Hindlimb muscle (tissue), 1 donor: ENCODE measurements around the gene DCBLD1. TPM values are rescaled to one million over a fixed set of nuclear protein-coding genes. Genes with fewer than 3 reads are reported as not detected.
A peak's percentile ranks its signal among the peaks of the same experiment; 100 is the strongest.

Source experiments
- DNase-seq: peaks from one replicate; pipeline ENCODE4 v3.0.0-alpha.2; 2013
- polyA plus RNA-seq: library from polyadenylated mRNA; unstranded; fragments of 120-200 nt; gene quantifications from one replicate; pipeline ENCODE4 v1.2.1, GENCODE V29; 2013; ENCODE audit not compliant: insufficient read length

DCBLD1 gene
- polyA plus RNA-seq, 1 donor = 8.4 TPM

DNA sequence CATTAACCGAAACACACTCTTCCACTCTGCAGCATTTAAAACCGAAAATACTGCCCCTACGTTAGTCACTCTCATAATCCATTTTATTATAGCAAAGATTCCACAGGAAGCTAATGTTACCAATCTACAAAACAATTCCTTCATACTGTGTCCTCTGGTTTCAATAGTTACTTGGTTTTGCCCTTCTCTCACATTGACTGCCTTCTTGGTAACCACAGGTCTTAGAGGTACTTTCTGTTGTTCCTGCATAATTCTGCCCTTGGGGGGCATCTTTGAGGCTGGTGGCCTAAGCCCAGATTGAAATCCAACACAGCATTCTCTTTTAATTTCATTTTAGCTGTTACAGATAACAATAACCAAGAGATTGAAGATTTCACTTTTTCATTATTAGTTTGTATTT is 9.8 kb upstream of the DCBLD1 start:
- no peak for DNase-seq

DNA sequence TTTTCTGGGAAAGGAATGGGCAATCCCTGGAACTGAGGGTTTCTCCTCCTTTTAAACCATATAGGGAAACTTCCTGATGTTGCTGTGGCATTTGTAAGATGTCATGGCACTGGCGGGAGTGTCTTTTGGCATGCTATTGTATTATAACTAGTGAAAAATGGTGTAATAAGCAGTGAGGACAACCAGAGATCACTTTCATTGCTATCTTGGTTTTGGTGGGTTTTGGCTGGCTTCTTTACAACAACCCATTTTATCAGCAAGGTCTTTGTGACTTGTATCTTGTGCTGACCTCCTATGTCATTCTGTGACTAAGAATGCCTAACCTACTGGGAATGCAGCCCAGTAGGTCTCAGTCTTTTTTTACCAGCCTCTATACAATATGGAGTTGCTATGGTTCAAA is 9.1 kb upstream of the DCBLD1 start:
- DNase-seq = no peak

DNA sequence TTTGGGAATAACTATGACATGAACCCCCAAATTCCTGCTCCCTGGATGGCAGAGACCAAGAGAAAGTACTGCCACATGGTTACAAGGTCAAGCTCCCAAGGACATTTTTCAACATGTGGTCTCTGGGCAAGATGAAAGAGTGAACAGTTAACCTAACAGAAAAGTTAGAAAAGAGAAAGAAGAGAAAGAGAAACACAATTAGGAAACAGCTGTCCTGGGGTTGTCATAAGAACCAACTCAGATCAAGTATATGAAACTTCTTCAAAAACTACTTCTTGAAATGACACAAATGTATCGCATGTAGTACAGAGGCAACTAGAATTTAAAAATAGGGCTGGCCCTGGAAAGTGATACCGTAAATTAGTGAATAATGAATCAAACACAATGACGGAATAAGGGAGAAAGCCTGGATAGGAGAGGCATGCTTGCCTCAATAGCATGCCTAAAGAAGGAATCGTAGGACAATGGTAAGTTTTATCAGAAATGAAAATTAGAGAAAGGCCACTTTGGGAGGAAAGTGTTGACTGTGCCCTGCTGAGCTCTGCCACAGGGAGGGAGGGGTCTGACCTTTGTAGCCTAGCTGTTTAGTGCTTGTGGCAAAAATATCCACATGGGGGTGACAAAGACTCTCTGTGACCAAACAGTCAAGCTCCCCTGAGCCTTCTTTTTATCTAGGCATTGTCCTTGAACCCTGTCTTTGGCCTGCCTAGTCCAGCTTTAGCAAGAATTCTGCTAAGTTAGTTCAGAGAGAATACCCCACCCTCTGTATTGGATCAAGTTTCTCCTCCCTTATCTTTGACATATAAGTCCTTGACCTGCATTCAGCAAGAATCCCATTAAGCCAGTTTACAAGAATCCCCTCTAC is 4.3 kb upstream of the DCBLD1 start:
- no peak for DNase-seq

DNA sequence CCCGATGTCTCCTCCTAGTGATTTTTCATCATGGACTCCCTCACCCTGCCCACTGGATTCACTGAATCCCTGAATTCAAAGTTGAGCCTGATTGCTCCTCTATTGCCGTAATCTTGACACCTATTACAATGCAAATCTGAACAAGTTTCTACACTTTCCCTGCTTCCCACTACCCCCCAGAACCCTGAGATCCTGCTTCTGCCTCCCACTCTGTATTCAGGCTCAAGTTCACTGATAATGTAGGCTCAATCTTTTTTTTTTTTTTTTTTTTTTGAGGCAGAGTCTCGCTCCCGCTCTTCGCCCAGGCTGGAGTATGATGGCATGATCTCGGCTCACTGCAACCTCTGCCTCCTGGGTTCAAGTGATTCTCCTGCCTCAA is 3.6 kb upstream of the DCBLD1 start:
- DNase-seq = no peak

DNA sequence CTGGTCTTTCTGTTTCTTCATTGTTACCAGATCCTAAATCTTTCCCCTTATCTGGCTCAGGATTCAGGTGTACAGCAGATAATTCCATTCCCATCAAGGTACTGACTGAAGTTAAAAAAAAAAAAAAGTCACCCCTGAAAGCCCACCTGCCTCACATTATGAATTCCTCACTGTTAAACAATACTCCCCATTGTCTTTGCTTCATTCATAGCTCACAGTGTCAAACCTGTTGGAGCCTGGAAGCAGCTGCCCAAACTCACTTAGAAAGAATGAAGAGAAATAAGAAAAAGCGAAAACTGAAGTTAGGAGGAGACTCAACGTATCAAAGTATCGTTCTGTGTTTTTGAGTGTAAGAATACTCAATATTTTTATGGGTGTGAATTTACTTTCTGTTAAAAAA is 1.8 kb upstream of the DCBLD1 start:
- no peak for DNase-seq

DNA sequence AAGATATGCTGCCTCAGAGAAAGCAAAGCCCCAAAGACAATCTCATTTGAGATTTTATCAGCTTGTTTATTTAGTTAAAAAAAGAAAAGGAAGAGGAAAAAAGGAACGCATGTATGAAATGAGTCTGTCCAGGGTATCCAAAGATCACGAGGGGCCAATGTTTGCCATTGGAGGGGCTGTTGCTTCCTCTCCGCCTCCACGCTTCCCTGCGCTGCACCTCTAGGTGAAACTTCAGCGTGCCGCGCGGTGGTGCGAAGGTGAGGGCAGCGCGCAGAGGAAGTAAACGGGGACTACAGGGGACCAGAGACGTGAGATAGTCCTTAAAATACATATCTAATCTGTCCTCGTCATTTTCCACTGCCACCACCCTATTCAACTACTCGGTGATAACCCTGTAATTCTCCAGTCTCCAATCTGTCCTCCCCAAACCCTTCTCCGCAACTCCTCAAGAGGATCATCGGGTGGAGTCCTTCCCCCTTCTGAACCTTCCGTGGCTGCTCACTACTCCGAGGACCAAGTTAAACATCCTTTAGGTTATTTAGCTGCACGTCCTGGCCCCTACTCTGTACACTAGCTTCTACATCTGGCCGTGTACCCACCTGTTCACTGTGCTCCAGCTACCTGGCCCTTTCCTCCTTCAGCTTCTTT is 1.1 kb upstream of the DCBLD1 start:
- DNase-seq = no peak

DNA sequence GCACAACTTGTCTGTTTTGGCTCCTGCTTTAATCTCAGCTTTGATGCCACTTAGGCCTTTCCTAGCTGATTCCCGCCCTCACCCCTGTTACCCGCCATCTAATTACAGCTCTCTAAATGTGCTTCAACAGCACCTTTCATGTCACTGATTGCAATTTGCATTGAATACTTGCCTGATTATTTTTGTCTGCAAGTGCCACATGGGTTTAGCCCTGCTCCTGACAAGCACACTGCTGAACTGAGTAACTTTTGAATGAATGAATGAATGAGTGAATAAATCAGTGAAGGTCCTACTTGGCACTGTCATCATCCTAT is 591 bp upstream of the DCBLD1 start:
- no peak for DNase-seq

DNA sequence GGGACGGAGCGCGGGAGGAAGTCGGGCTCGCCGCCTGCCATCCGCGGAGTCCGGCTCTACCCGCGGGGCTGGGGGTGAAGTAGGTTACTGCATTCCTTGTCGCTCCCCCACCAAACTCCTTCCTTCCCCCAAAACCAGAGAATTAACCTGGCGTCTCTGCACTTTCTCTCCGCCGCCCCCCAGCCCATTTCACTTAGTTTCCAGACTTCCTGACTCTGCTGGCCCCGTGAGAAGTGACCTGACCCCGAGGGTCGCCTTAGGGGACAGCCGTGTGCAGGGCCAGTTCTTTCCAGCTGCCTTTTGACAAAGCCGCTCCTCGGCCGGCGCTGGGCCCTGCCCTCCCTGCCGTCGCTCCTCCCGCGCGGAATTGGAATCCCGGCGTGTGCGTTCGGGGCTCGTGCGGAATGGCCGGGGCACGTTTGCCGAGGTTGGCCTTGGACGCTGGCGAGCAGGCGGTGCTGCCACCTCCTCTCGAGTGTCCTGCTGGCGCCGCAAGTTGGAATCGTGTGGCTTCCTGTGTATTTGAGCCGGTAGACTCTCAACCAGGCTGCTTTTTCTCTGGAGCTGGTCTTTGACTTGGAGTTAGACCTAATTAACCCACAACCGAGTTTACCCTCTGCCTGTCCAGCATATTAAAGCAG is 650 bp downstream of the DCBLD1 start:
- peak; percentile 43 for DNase-seq

DNA sequence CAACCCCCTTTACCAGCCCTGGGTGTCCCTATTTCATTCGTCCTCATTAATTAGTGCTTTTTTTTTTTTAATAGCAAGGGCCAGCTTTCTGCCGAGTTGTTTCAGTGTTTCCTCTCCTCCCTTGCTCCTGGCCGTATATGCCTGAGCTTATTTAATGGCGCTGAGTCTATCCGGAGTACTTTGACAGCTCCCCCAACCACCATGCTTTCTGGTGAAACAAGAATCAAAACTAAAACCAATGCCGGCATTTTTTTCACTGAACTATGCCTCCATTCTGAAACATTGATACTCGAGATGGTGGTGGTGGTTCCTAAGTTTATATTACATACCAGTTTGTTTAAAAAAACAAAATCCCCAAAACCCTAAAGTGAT is 1.2 kb downstream of the DCBLD1 start:
- DNase-seq = no peak

DNA sequence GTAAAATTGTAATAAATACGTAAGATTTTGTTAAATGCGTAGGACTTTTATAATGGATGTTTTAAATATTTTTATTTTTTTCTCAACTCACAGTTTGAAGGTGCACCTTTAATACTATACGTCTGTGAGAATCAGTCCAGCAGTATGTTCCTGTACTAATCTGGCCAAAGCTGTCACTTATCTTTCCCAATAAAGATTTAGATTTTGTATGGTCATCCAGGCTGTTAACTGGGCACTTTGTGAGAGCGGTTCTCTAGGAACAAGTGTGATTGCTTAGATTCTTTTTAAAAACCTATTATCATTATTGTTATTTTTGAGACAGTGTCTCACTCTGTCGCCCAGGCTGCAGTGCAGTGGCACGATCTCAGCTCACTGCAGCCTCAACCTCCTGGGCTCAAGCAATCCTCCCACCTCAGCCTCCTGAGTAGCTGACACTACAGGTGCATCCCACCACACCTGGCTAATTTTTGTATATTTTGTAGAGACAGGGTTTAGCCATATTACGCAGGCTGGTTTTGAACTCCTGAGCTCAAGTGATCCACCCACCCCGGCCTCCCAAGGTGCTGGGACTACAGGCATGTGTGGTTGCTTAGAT is 1.7 kb downstream of the DCBLD1 start:
- DNase-seq = no peak

DNA sequence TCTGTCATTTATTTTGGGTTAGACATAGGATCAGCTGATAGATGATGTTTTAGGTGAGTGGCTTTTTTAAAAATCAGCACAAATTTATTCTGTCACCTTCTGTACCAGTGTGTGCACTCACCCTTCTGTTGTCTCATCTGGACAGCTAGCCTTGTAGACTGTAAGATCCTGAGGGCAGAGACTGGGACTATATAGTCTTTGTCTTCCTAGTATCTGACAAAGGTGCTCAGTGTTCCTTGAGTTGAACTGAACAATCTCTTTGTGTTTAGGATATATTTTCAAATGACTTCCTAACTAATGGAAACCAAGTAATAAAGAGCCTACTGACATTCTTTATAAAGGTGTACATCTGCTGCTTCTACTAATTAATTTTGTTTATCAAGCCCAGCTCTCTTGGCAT is 3.0 kb downstream of the DCBLD1 start:
- DNase-seq = no peak

DNA sequence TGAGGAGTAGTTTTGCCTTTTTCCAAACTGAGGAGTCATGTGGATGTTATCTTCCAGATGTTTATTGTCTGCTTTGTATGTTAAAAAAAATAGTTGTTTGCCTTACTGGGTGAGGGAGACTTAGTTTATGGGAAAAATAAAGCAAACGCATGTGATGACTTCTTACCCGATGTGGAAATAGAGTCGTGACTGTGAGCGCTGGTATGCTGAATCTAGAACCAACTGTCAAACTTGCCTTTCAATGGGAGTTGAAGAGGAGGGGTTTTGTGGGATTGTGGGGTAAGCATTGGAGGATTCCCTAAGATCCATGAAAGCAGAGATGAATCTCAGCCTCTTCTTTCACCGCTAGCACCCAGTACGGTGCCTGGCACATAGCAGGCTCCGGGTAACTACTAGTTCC is 5.3 kb downstream of the DCBLD1 start:
- DNase-seq = no peak

DNA sequence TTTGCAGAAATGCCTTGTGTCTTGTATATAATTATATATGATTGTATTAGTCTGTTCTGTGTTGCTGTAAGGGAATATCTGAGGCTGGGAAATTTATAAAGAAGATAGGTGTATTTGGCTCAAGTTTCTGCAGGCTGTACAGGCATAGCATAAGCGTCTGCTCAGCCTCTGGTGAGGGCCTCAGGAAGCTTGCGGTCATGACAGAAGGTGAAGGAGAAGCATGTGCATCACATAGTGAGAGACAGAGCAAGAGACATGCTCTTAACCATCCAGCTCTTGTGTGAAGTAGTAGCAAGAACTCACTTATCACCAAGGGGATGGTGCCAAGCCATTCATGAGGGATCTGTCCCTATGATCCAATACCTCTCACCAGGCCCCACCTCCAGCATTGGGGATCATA is 6.5 kb downstream of the DCBLD1 start:
- DNase-seq = no peak

DNA sequence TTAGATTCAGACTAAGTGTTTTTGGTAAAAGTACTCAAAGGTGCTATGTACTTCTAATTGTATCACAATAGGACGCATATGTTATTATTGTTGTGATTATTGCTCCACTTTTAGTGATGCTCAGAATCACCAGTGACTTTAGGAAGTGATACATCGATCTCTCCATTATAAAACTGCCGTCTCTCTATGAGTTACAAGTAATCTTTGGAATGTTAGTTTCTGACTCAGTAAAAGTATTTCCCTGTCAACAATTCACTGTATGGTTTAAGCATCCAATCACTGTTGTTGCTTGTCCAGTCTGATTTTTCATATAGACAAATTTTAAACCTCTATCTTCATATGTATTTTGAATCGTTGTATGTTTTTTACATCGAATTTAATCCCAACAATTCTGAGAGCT is 9.4 kb downstream of the DCBLD1 start:
- no peak for DNase-seq

DNA sequence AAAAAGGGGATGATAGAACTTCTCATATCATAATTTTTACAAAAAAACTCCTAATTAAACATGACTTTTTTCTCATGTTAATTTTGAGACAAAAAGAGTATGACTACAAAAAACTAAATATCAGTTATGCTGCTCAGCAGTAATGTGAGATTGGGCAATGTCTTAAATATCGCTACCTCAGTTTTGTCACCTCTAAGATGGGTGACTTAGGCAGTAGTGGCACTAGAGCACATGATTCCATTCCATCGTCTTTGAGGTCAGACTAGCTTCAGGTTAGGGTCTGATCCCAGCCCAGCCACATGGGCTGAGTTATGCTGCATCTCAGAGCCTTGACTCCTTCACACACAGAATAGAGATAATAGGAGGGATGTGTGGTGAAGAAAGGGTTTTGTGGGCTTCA is 11.0 kb downstream of the DCBLD1 start:
- DNase-seq = no peak

DNA sequence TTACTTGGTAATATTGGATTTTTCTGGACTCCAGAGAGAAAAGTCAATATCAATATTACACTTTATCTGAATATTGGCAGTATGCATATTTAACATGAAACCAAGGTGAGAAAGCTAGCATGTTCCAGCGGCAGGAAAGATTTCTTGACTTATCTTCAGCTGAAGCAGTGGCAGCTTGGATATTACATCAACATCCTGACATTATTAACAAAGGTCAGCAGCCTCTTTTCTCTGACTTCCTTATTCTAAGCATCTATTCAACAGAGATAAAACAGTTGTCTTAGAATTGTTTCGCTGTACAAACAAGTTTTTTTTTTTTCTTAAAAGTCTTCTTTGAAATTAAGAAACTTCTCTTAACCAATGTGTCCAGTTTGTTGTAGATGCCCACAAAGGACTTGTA is 11.8 kb downstream of the DCBLD1 start:
- no peak for DNase-seq

DNA sequence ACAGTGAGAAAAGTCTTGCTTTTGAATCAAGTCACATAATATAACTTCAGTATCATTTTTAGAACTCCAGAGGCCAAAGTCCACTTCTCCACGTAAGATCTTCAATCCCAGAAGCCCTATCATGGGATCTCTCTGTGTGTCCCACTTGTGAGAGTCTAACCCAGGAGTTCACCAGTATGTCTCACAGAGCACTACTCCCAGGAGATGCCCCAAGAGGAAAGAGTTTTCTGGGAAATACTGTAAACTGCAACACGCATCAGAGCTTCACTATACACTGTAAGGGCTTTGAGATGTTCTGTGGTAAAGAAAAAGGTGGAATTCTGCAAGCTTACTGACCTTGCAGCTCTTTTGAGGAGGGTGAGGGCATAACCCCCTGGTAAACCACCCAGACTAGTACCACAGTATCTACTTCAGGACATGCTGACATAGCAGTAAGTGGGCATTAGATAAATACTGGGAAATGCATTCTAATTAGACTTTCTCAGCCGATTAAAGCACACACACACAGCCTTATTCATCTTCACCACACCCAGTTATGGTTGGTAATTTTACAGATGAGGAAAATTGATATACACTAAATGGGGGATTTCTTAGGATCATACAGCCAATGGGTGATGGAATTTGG is 12.3 kb downstream of the DCBLD1 start:
- no peak for DNase-seq

DNA sequence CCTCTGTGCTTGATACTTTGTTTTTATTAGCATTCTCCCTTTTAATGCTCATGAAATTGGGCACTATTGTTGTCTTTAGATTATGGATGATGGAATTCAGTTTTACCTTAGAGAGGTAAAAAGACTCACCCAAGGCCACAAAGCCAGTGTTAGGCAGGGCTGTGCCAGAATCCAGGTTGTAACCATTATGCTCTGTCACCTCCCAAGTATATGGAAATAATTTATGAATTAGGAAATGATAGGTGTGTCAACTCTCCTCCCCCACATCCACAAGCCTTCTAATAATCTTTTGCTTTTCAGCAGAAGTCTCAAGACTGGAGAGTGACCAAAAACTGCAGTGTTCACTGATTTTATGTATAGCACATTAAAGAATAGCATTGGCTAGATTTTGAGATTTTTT is 13.0 kb downstream of the DCBLD1 start:
- no peak for DNase-seq

DNA sequence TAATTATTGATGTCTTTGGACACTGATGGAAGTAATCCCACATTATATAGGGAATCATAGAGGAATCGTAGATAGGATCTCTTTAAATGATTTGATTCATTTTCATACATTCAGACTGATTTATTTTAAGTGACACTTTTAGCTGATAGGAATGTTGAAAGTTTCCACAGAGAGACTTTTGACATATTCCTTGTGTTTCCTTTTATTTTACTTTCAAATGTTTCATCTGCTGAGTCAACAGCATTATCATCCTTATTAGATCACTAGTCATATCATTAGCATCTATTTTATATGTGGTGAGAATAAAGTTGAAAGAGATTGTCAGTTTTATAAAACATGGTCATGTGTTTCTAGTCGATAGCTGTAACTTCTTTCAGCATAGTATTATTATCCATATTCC is 13.4 kb downstream of the DCBLD1 start:
- DNase-seq = no peak

DNA sequence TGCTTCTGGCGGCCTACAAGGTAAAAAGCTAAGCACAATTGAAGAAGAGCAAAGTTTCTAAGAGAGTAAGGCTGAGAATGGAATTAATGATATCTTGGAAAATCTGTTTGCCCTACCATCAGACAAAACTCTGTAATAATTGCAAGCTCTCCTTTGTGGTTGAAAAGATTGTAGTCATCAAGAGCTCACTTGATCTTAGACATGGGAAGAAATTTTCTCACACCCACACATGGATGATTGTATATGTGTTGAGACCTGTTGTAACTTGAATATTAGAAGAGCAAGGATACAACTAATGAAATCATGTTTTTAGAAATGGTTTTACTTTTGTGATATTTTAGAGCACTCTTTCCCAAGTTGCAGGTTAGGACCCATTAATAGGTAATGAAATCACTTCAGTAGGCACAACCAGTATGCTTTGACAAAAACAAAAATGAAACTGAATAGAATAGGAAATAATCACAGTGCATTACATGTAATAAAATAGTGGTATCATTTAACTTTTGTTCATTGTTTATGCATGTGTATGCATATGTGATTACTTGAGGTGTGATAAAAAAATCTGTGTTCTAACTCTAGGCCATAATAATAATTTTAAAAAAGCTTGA is 14.0 kb downstream of the DCBLD1 start:
- DNase-seq = no peak

DNA sequence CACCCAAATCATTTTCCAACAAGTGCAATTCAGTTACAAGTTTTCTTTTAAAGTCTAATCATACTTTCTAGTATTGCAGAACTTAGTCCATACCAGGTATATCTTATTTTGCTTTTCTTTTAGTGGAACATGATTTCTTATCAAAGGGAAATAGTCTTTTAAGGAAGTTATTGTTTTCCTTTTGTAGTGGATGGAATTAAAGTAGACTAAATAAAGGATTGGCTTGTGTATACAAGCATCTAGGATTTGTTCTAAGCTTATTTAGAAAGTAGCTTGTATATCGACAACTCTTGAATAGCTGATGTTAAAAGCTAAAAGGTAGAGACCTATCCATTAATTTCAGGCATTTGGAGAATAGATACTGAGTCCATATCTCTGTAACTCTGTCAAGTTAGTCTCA is 14.8 kb downstream of the DCBLD1 start:
- DNase-seq = no peak

DNA sequence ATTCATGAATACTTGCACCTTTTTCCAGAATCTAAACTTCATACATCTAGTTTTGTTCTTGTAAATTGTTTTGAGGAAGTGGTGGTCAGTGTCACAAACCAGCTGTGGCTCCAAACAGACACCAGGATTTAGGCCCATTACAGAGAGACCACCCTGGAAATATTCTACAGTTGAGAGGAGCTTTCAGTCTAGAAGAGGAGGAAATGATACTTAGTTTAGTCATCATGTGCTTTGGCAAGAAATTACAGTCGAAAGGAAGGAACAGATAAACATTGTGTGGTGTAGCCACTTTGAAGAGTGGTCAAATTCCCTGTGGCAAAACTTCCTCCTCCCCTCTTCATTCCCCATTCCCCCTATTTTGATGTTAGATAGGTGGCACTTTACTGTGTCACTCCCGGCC is 15.7 kb downstream of the DCBLD1 start:
- DNase-seq = no peak

DNA sequence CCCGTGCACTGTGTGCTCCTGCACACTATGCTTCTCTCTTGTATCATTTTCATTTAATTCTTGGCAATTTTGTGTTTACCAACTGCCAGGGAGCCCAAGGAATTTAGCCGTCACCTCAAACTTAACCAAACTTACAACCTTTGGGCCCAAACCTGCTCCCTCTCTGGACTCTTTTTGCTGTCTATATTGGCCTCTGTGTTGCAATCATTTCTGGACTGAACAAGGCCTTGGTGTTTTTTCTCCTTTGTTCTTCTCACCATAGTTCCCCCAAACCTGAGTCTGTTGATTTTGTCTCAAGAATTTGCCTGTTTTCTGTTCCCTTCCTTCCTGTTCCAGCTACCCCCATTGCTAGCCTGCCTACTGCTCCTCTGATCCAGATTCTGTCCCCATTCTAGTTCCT is 19.2 kb downstream of the DCBLD1 start:
- DNase-seq = no peak
